SIG-M5 treated with dmso at 0.1 percent for 504 hours (cell line): ENCODE results near the gene KRTCAP2.
"Not testable (repeated sequence)": the region's sequence is repeated elsewhere in the genome, so short reads cannot be mapped to it uniquely, and the experiment has no call there.

Source experiments
- DNase-seq: peaks from one replicate; lab custom pipeline; 2025; ENCODE audit not compliant: unreplicated experiment; lab: John Stamatoyannopoulos, UW

KRTCAP2 gene

DNA sequence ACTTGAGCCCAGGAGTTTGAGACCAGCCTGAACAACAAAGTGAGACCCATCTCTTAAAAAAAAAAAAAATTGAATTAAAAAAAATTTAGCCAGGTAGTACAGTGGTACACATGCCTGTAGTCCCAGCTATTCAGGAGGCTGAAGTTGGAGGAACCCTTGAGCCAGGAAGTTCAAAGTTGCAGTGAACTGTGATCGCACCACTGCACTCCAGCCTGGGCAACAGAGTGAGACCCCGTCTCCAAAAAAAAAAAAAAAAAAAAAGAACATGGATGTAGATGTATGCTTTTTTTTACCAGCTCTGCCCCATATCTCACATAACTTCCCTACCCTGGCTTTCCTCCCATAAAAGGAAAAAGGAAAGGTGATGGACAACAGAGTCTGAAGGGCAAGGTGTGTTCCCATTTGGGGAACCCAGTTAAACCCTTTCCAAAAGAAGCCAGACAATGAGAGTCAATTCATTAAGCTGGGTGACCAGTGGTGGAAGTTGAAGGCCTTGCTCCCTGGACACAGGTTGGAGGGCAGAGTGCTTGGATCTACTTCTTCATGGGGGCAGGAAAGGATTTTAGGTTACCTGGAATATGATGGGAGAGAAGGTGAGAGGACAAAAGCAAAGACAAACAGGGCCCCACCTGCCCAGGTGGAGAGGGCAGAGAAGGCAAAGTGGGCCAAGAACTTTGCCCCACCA is 2.9 kb downstream of the KRTCAP2 start:
- no peak for DNase-seq

DNA sequence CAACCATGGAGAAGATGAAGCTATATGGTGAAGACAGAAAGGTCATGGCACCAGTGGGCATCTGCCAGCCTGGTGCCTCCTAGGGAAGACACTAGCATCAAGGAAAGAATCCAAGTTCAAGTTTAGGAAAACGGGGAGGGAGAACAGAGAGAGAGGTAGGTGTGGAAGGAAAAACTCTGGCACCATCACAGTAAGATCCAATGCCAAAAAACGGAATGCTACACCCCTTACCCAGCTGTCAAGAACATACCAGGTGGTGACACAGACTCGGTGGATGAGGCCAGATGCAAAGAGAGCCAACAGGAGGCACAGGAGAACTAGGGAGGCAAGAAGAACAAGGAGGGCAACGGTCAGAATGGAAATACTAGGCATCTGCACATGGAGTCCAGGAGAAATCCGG is 3.6 kb downstream of the KRTCAP2 start:
- DNase-seq: no peak

DNA sequence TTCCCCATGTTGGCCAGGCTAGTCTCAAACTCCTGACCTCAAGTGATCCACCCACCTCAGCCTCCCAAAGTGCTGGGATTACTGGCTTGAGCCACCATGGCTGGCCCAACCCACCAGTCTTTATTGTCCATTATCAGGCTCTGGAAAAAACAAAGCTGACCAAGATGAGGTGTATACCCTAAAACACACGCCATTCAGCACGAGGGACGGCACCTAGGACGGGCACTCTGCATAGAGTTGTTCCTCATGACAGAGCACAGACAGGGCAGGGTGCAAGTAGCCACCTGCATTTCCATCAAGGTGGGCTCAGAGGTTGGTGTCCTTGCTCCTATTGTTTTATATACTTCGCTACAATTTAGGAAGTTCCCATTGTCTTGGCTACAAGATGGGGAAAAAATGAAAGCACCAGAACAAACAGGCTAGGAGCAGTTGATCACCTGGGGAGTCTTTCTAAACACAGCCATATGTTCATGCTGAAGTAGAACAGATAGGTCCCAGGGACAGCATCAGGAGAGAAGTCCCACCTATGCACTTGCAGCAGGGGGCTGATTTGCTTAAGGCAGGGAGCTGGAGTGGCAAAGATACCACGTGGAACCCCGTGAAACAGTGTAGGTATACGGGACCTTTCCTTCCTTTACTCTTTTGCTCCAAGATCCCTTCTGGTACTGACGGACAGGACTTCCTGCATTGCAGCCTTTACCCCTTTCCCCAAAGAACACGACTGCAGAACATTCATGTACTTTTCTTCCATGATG is 4.5 kb downstream of the KRTCAP2 start:
- DNase-seq: no peak

DNA sequence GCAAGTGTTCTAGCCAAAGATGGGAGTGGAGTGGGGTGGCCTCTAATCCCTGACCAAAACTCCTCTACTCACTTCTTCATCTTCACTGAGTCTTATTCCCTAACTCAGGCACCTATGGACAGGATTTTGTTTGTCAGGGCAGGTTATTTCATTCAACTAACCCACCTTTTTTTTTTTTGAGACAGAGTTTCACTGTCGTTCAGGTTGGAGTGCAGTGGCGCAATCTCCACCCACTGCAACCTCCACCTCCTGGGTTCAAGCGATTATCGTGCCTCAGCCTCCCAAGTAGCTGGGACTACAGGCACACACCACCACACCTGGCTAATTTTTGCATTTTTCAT is 5.0 kb downstream of the KRTCAP2 start:
- not testable (repeated sequence) for DNase-seq

DNA sequence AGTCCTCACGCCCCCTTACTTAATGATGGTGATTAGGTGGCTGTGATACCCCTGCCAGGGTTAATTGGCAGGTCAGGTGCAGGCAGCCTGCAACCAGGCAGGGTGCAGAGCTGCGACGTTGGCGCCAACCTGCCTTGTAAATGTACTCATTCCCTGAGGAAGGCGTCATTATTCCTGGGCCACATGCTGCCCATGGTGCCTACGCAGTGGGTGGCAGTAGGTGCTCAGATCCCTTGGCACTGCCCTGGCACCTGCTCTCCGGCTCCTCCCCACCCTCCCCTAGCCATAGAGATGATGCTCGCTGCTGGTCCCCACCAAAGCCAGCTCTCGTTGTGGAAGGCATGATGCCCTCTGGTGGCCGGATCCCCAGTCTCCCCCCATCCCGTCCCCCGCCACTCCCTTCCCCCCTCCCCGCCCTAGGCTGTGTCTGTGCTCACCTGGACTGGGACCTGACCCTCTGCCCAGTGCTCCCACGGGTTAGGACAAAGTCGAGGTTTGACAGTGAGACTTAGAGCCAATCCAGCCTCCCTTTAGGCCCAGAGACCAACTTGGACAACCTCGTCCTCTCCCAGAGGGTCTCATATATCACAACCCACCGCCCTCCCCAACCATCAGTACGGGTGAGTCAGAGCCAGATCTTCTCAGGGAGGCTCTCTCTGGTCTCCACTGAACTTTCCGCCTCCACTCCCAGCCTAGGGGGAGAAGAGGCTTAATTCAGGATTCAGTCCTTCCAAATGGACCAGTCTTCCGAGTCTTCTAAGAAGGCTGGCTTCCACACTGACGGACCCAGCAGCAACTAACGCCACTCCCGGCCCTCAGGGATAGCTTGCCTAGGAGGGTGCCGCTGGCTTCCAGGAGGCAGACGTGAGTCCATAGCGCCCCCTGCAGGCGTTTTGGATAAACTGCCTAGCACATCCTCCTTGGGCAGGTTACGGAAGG is 5.7 kb downstream of the KRTCAP2 start:
- DNase-seq: peak; percentile 86

DNA sequence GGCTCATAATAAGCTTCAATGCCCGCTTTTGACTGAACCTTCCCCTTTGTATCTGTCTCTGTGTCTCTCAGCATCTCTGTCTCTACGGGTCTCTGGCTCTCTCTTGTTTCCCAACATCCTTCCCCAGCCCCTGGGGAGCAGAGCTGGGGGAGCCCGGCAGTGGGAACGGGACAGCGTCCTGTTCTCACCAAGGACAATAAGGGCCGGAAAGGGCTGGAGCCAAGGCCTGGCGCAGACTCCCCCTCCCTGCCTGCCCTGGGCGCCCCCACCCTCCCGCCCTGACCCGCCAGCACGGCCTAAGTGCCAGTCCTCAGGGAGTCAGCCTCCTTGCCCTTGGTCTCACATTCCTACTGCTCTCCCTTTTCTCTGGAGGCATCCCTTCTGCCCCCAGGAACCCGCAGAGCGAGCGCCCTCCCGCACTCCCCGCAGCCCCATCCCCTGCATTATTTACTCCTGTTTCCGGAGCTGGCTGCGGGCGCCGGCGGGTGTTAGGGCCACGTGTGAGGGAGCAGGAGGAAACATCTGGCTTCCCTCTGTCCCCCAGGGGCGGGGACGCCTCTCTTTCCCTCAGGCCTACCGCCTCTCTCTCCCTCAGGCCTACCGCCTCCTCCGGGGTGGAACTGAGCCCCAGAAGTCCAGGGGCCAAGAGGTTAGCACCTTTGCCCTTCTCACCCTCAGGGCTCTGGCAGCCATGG is 6.5 kb downstream of the KRTCAP2 start:
- no peak for DNase-seq

DNA sequence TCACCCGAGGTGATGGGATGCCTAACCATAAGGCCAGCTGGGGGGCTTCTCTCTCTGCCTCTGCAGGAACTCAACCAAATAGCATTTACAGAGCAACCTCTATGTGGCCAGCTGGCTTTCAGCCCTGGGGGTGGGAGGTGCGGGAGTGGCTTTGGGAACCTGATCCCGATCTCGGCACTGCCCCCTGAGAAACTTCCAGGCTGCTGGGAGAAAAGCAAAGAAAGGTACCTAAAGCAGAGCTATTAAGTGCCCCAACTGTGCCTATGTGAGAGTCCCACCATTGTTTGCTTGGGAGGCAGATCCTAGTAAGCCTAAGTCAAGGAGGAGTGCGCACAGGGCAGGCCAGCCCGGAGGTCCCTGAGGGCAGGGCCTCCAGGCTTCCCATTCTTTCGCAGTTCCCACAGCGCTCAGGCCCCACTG is 7.0 kb downstream of the KRTCAP2 start:
- DNase-seq: no peak

DNA sequence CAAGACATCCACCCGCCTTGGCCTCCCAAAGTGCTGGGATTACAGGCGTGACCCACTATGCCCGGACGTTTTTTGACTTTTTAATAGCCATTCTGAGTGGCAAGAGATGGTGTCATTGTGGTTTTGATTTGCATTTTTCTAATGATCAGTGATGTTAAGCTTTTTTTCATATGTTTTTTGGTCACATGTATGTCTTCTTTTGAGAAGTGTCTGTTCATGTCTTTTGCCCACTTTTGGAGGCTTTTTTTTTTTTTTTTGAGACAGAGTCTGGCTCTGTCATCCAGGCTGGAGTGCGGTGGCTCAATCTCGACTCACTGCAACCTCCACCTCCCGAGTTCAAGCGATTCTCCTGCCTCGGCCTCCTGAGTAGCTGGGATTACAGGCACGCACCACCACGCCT is 8.5 kb downstream of the KRTCAP2 start:
- not testable (repeated sequence) for DNase-seq

DNA sequence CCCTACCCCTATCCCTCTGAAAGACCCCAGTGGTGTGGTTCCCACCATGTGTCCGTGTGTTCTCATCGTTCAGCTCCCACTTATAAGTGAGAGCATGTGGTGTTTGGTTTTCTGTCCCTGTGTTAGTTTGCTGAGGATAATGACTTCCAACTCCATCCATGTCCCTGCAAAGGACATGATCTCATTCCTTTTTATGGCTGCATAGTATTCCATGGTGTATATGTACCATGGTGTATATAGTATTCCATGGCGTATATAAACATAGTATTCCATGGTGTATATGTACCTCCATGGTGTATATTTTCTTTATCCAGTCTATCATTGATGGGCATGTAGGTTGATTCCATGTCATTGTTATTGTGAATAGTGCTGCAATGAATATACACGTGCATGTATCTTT is 9.3 kb downstream of the KRTCAP2 start:
- not testable (repeated sequence) for DNase-seq

DNA sequence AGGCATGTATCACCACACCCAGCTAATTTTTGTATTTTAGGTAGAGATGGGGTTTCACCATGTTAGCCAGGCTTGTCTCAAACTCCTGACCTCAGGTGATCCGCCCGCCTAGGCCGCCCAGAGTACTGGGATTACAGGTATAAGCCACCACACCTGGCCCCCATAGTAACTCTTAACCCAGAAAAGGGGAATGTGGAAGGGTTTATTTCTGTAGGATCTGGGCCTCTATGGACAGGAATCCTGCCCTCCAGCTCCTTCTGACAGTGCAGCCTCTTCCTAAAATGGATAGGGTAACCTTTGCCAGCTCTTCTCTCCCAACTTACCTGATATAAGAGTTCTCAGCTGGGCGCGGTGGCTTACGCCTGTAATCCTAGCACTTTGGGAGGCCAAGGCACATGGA is 10.5 kb downstream of the KRTCAP2 start:
- DNase-seq: not testable (repeated sequence)

DNA sequence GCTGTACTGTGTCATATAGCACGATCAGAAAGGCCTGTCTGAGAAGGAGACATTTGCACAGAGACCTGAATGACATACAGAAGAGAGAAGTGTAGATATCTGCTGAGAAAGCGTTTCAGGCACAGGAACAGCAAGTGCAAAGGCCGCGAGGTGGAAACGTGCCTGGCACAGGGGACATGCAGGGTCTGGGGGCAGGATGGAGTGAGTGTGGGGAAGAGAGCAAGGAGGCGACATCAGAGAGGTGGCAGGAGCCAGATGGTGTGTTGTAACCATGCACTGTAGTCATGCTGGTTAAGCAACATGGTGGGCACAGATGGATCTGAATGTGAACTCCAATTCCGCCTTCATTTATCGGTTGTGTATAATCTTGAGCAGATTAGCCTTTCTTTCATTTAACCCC is 13.0 kb downstream of the KRTCAP2 start:
- DNase-seq: peak; percentile 39

DNA sequence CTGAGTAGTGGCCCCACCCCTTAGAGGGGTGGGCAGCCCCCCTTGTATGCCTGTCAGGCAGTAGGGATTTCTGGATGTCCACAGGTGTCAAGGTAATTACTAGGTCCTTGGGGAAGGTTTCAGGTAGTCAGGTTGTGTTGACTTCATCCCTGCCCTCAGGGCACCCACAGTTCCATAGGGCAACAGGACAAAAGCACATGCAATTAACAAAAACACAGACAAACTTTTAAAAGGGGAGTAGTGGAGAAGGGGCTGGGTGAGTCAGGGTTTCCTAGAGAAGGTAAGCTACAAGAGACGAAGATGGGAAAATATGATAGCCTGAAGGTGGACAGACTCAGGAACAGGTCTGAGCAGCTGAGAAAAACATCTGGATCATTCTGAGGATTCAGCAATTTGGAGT is 14.1 kb downstream of the KRTCAP2 start:
- DNase-seq: no peak

DNA sequence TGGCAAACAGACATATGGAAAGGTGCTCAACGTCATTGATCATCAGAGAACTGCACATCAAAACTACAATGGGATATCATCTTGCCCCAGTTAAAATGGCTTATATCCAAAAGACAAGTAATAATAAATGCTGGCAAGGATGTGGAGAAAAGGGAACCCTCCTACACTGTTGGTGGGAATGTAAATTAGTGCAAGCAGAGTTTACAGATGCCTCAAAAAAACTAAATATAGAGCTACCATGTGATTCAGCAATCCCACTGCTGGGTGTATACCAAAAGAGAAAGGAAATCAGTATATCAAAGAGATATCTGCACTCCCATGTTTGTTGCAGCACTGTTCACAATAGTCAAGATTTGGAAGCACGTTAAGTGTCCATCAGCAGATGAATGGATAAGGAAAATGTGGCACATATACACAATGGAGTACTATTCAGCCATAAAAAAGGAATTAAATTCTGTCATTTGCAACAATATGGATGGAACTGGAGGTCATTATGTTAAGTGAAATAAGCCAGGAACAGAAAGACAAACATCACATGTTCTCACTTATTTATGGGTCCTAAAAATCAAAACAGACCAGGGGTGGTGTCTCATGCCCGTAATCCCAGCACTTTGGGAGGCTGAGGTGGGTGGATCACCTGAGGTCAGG is 17.0 kb downstream of the KRTCAP2 start:
- DNase-seq: not testable (repeated sequence)

DNA sequence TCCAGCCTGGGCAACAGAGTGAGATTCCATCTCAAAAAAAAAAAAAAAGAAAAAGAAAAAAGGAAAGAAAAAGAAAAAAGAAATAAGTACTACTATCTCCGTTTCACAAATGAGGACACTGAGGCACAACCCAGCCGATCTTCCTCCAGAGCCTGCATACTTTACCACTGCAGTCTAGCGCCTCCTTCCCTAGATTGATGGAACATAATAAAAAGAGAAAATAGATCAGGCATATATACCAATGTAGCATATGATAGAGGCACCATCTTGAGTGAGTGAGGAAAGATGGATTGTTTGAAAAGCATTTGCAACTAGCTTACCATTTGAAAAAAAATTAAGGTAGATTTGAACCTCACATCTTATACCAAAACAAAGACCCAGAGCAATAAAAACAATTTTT is 27.6 kb downstream of the KRTCAP2 start:
- no peak for DNase-seq

DNA sequence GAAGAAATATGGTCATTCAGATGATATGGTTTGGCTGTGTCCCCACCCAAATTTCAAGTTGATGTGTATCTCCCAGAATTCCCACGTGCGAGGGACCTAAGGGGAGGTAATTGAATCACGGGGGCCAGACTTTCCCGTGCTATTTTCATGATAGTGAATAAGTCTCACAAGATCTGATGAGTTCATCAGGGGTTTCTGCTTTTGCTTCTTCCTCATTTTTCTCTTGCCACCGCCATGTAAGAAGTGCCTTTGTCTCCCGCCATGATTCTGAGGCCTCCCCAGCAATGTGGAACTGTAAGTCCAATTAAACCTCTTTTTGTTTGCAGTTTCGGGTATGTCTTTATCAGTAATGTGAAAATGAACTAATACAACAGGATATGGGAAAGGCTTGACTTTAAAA is 31.4 kb downstream of the KRTCAP2 start:
- no peak for DNase-seq

DNA sequence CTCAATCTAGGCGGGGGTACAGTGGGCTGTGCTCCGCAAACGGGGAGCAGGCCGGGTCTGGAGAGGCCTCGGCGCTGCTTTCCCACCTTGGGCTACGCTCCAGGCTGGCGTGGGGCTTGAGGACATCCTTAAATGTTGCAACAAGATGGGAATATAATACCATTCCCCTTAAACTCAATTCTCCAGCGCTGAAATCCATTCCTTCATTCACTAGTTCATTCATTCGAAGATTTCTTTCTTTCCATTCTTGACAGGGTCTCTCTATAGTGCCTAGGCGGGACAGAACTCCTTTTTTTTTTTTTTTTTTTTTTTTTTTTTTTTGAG is 32.5 kb downstream of the KRTCAP2 start:
- no peak for DNase-seq

DNA sequence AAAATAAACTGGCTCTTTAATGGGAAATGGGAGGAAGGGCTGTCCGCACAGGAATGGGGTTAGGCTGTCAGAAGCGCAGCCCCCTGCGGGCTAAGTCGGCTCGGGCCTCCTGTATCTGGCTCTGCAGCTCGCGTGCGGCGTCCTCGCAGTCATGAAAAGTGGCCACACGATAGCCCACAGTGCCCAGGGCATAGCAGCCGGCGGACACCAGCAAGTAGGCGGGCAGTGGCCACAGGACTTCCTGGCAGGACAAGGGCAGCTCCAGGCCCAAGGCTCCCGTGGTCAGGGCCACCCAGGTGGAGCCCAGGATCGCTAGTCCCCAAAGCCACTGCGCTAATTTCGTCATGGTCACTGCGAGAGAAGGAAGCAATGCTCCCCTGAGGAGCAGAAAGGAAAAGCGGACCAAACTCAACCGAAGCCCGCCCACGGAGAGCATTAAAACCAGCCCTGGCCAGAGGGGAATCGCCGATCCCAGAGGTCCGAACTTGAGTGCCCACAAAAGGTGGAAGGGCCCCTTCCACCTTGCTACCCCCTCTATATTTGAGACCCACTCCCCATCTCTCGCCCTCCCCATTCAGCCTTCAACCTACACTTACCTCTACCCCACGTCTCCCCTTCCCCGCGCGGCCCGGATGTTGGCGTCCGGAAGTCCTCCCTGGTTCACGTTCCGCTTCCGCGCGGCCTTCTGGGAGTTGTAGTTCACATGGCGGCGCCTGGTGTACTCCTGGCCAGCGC is 33.0 kb downstream of the KRTCAP2 start, which contains the start of gene DPM3:
Gene DPM3 (minus strand): TSS at position 637 of the 735 bp plus-strand sequence. CDS start 291 bp downstream, at position 346.
- peak; percentile 90 for DNase-seq

DNA sequence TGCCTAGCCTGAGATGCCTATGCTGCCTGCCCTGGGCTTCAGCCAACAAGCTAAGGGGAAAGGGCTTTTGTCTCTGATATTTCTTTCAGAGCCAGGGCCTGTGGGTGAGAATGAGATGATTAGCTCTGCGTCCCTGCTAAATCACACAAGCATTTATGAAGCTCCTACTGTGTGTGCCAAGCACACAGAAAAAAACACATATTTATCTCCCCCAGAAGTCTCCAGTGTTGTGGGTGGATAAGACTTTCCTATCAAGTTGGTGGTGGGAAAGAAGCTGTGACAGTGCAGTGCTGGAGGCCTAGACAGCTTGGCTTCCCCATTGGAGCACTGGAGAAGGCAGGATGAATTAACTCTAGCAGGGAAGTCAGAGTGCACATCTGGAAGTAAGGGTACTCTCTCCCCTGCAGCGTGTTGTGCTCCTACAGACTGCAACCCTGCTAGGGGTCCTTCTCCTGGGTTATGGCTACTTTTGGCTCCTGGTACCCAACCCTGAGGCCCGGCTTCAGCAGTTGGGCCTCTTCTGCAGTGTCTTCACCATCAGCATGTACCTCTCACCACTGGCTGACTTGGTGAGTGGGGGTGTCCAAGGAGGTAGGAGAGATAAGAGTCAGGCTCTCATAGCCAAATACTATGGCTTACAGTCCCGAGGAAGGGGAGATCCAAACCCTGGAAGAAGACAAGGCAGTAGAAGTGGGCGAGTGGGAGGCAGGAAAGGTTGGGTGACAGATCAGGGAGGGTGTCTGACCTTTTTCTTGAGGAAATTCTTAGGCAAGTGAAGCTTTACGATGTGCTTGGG is 35.8 kb downstream of the KRTCAP2 start:
- DNase-seq: no peak

DNA sequence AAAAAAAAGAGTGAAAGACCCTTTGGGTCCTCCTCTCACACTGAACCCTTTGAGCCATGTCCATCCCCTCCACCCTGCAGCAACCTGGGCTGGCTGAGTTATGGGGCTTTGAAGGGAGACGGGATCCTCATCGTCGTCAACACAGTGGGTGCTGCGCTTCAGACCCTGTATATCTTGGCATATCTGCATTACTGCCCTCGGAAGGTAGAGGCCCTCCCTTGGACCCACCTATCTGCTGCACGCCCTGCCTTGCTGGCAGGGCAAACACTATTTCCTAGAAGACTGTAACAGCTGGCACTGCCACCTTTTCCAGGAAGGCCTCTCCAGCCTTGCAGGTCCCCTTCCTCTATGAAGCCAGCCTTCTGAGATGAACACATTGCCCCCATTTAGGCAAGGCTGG is 36.4 kb downstream of the KRTCAP2 start:
- DNase-seq: no peak
